Vagina (tissue), 2 donors: Measurements from ENCODE around the gene LRRC8E.

Experiments used
- CTCF ChIP-seq, 3 experiments: fragments of 450-650 bp in 2 of 3; fragments of 200-600 bp in 1 of 3; sonication (generic) in 1 of 3; IDR thresholded peaks; one replicate each; pipeline ENCODE4 v1.5.1; 2017 to 2019; ENCODE audit warnings: antibody characterized with exemption in 3 of 3, mild to moderate bottlenecking in 2 of 3, moderate library complexity in 2 of 3
- POLR2A ChIP-seq, 2 donors: fragments of 450-650 bp; IDR thresholded peaks; one replicate each; pipeline ENCODE4 v1.6.1; 2017; ENCODE audit warnings: antibody characterized with exemption in 2 of 2, mild to moderate bottlenecking in 2 of 2, moderate library complexity in 2 of 2

GRCh38 chr19:7871437-7872305 is 16.6 kb upstream of the LRRC8E start:
- TF ChIP-seq POLR2A (IDR thresholded peaks at IDR 0.05) (no peak), CTCF (IDR thresholded peaks at IDR 0.05) (no peak)
